ENCODE measurements around the gene REXO1.

The REXO1 gene

DNA sequence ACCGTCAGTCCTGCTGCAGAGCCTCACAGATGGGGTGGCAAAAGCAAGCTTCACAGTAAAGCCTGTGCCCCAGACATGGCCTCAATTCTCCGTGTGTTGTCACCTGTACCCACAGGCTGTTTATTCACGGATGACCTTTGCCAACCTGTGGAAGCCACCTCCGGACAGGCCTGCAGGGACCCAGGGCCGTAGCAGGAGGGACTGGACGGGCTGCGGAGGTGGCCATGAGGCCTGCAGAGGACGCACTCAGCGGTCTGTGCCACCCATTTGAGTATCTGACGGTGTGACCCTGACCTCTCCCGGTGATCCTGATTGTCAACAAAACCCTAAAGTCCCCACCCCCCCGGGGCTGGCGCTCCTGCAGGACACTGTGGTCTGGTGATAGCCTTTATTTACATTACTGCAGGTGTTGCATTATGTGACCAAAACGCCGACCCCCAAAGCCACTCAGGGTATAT is 22.9 kb upstream of the REXO1 start:
- TF ChIP-seq TAF1 (IDR thresholded peaks at IDR 0.05; ENCODE audit: borderline replicate concordance, insufficient read depth, low read length) (no peak), POLR2AphosphoS5 (IDR thresholded peaks at IDR 0.05; ENCODE audit: low read depth, low read length) (no peak), SIN3A (IDR thresholded peaks at IDR 0.05; ENCODE audit: borderline replicate concordance, insufficient read depth, low read length) (no peak), FOXP2 (optimal IDR thresholded peaks at IDR 0.05; ENCODE audit: borderline replicate concordance, extremely low read depth, extremely low read length, insufficient read depth) (no peak)
- TF ChIP-seq, protein P1, sequence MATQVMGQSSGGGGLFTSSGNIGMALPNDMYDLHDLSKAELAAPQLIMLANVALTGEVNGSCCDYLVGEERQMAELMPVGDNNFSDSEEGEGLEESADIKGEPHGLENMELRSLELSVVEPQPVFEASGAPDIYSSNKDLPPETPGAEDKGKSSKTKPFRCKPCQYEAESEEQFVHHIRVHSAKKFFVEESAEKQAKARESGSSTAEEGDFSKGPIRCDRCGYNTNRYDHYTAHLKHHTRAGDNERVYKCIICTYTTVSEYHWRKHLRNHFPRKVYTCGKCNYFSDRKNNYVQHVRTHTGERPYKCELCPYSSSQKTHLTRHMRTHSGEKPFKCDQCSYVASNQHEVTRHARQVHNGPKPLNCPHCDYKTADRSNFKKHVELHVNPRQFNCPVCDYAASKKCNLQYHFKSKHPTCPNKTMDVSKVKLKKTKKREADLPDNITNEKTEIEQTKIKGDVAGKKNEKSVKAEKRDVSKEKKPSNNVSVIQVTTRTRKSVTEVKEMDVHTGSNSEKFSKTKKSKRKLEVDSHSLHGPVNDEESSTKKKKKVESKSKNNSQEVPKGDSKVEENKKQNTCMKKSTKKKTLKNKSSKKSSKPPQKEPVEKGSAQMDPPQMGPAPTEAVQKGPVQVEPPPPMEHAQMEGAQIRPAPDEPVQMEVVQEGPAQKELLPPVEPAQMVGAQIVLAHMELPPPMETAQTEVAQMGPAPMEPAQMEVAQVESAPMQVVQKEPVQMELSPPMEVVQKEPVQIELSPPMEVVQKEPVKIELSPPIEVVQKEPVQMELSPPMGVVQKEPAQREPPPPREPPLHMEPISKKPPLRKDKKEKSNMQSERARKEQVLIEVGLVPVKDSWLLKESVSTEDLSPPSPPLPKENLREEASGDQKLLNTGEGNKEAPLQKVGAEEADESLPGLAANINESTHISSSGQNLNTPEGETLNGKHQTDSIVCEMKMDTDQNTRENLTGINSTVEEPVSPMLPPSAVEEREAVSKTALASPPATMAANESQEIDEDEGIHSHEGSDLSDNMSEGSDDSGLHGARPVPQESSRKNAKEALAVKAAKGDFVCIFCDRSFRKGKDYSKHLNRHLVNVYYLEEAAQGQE (IDR thresholded peaks at IDR 0.05; ENCODE audit: insufficient read depth in 1 of 2, low read depth in 2 of 2, low read length in 2 of 2) = no peak

DNA sequence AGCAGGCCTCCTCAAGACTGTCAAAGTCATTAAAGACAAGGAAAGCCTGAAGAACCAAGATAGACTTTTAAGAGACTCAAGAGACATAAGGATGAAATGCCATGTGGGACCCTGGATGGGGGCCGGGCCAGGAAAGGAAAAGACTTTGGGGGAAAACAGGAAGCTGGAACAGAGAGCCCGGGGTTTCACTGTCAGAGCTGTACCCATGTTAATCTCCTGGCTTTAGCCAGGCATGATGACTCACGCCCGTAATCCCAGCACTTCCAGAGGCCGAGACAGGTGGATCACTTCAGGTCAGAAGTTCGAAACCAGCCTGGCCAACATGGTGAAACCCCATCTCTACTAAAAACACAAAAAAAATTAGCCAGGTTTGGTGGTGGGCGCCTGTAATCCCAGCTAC is 20.7 kb upstream of the REXO1 start:
- TF ChIP-seq POLR2AphosphoS5 (IDR thresholded peaks at IDR 0.05; ENCODE audit: low read depth, low read length) (no peak), FOXP2 (optimal IDR thresholded peaks at IDR 0.05; ENCODE audit: borderline replicate concordance, extremely low read depth, extremely low read length, insufficient read depth) (no peak), TAF1 (IDR thresholded peaks at IDR 0.05; ENCODE audit: borderline replicate concordance, insufficient read depth, low read length) (no peak), SIN3A (IDR thresholded peaks at IDR 0.05; ENCODE audit: borderline replicate concordance, insufficient read depth, low read length) (no peak)
- TF ChIP-seq, protein P1 (IDR thresholded peaks at IDR 0.05; ENCODE audit: insufficient read depth in 1 of 2, low read depth in 2 of 2, low read length in 2 of 2) = no peak

DNA sequence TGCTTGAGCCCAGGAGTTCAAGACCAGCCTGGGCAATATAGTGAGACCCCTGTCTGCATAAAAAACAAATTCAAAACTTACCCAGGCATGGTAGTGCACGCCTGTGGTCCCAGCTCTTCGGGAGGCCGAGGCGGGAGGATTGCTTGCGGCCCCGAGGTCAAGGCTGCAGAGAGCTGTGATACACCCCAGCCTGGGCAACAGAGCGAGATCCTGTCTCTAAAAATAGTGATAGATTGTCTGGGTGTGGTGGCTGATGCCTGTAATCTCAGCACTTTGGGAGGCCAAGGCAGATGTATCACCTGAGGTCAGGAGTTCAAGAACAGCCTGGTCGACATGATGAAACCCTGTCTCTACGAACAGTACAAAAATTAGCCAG is 19.1 kb upstream of the REXO1 start:
- TF ChIP-seq TAF1 (IDR thresholded peaks at IDR 0.05; ENCODE audit: borderline replicate concordance, insufficient read depth, low read length) (no peak), FOXP2 (optimal IDR thresholded peaks at IDR 0.05; ENCODE audit: borderline replicate concordance, extremely low read depth, extremely low read length, insufficient read depth) (no peak), POLR2AphosphoS5 (IDR thresholded peaks at IDR 0.05; ENCODE audit: low read depth, low read length) (no peak), SIN3A (IDR thresholded peaks at IDR 0.05; ENCODE audit: borderline replicate concordance, insufficient read depth, low read length) (no peak)
- TF ChIP-seq, protein P1 (IDR thresholded peaks at IDR 0.05; ENCODE audit: insufficient read depth in 1 of 2, low read depth in 2 of 2, low read length in 2 of 2) = no peak

DNA sequence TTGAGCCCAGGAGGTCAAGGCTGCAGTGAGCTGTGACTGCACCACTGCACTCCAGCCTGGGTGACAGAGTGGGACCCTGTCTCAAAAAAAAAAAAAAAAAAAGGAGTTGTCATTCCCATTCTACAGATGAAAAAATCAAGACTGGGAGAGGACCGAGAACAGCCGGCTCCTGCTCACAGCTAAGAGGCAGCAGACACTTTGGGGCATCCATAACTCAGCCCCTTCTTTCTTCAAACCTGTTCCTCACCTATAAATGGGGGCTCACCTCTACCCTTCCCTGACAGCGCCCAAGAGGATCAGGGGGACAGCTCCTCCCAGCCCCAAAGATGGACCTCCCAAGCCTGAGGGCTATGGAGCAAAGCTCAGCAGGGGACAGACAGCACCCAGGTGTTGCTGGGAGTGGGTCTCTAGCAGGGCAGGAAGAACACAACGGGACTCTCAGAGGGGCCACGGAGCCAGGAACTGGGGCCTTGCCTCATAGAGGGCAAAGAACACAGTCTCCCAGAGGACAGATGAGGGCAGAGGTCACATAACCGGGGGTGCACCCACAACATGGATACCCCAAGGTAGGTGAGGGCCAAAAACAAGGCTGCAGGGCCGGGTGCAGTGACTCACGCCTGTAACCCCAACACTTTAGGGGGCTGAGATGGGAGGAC is 18.5 kb upstream of the REXO1 start:
- TF ChIP-seq POLR2AphosphoS5 (IDR thresholded peaks at IDR 0.05; ENCODE audit: low read depth, low read length) (no peak), FOXP2 (optimal IDR thresholded peaks at IDR 0.05; ENCODE audit: borderline replicate concordance, extremely low read depth, extremely low read length, insufficient read depth) (no peak), SIN3A (IDR thresholded peaks at IDR 0.05; ENCODE audit: borderline replicate concordance, insufficient read depth, low read length) (no peak), TAF1 (IDR thresholded peaks at IDR 0.05; ENCODE audit: borderline replicate concordance, insufficient read depth, low read length) (no peak)
- TF ChIP-seq, protein P1 (IDR thresholded peaks at IDR 0.05; ENCODE audit: insufficient read depth in 1 of 2, low read depth in 2 of 2, low read length in 2 of 2) = no peak

Data from PFSK-1 (cell line).